HG03457 (cell line): ENCODE data around the gene PHB1.

Source experiments
- ATAC-seq: cut with Tn5 transposase; IDR thresholded peaks from one replicate; pipeline ENCODE4 v1.9.1; 2021; ENCODE audit warnings: moderate number of reproducible peaks; ENCODE audit not compliant: unreplicated experiment

The PHB1 gene

DNA sequence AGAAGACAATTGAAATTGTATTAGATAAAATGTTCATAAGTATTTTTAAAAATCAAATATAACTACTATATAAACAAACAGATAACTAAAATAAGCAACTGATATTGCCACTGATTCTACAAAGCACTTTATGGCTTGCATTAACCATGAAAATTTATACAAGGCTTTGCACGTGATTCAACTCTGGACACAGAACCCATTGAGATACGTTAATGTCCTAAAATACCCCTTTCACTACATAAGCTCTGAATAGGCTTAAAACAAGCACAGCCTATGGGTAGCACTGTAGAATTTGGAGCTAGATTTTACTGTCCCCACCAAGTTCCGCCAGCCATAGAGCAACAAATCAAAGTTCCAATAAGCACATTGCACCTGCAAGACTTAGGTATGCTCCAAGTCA is 57.2 kb downstream of the PHB1 start:
- no peak for ATAC-seq

DNA sequence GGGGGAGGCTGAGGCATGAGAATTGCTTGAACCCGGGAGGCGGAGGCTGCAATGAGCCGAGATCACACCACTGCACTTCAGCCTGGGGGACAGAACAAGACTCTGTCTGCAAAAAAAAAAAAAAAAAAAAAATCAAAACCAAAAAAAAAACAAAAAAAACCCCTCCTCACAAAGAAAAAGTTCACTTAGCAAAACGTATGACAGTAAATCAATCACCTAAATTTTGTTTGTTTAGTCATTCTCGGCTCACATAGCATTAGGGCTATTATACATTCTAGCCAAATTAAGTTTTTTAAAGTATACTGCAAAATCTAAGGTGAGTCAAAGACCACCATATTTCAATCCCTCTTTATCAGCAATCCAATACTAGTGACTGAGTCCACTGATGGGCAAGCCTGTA is 58.4 kb downstream of the PHB1 start:
- no peak for ATAC-seq
